ENCODE data around the gene KRTAP12-3.

Gene KRTAP12-3

DNA sequence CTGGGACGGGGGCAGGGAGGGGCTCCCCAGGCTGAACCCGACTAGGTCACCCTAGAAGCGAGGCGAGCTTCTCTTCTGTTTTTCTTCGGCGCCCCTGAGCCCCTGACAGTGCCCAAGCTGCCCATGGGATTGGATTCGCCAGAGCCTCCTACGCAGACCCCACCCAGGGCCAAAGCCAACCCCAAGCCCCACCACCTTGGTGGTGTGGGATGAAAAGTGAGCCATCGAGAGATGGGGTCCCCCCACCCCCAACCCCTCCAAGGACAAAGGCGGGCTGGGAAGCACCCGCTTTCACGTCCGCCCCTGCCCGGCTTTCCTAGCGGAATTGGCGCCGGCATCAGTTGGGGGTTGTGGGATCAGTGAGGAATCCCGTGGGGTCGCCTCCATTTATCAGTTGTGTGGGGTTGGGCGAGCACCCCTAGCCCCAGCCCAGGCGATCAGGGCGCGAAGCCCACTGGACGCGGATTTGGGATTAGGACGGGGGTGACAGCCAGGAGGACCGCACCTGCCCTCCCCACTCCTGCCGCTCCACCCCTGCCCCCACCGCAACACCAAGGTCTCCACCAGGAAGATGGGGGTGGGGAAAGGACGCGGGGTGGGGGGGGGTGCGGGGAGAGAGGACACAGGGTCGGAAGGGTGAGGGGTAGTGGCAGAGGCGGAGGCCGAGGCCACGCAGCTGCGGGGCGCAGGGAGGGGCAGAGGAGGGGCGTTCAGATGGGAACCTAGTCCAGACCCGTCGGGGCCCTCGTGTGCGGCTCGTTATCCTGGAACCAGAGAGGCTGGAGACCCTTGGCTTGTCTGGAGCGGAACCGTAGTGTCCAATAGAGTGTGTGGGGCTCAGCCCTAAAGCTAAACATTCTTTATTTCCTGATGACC lies 49.2 kb downstream of the KRTAP12-3 start:
- Histone ChIP-seq H3K4me1 (ENCODE audit: insufficient read depth, low read length) (no peaks in the 10 kb centered on the region), H2AFZ (ENCODE audit: low read depth, low read length) (no peak overlapping the region), H3K4me3 (ENCODE audit: low read depth in 1 of 2, low read length in 2 of 2) (no peak overlapping the region), H3K79me2 (ENCODE audit: insufficient read depth, low read length) (no peaks in the 10 kb centered on the region), H4K20me1 (ENCODE audit: insufficient read depth, low read length) (no peaks in the 10 kb centered on the region; the same call in 1 of the 2 replicates), H3K4me2 (ENCODE audit: insufficient read depth, low read length) (no peak overlapping the region), H3K36me3 (ENCODE audit: insufficient read depth, low read length) (no peaks in the 10 kb centered on the region), H3K27ac (ENCODE audit: low read length) (no peak overlapping the region), H3K27me3 (ENCODE audit: insufficient read depth, low read length, poor library complexity) (peaks cover 10% of the 10 kb centered on the region), H3K9me3 (ENCODE audit: insufficient read depth, low read length, severe bottlenecking) (no peaks in the 10 kb centered on the region), H3K9ac (ENCODE audit: low read depth, low read length) (no peak overlapping the region)
- TF ChIP-seq, protein P1, sequence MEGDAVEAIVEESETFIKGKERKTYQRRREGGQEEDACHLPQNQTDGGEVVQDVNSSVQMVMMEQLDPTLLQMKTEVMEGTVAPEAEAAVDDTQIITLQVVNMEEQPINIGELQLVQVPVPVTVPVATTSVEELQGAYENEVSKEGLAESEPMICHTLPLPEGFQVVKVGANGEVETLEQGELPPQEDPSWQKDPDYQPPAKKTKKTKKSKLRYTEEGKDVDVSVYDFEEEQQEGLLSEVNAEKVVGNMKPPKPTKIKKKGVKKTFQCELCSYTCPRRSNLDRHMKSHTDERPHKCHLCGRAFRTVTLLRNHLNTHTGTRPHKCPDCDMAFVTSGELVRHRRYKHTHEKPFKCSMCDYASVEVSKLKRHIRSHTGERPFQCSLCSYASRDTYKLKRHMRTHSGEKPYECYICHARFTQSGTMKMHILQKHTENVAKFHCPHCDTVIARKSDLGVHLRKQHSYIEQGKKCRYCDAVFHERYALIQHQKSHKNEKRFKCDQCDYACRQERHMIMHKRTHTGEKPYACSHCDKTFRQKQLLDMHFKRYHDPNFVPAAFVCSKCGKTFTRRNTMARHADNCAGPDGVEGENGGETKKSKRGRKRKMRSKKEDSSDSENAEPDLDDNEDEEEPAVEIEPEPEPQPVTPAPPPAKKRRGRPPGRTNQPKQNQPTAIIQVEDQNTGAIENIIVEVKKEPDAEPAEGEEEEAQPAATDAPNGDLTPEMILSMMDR (IDR thresholded peaks at IDR 0.05; ENCODE audit: borderline replicate concordance, extremely low read depth, low read length, poor library complexity, severe bottlenecking) = no peak
- no peak for TF ChIP-seq EZH2 (IDR thresholded peaks at IDR 0.05; ENCODE audit: borderline replicate concordance, low read depth, low read length, severe bottlenecking)
- DNase-seq = no peak
- ATAC-seq (ENCODE audit: insufficient read depth, low read depth) = no peak

Data from DND-41 (cell line).